ENCODE data around the gene USF2. TPM values are rescaled to one million over a fixed set of nuclear protein-coding genes. Genes with fewer than 3 reads are reported as not detected.

USF2 gene
- total and polyA plus RNA-seq, 10 of the 15 experiments (the other 5 are each of a cell fraction or from before 2014, with no cell fraction given) = 0.56 to 157 (median 65.5) TPM

DNA sequence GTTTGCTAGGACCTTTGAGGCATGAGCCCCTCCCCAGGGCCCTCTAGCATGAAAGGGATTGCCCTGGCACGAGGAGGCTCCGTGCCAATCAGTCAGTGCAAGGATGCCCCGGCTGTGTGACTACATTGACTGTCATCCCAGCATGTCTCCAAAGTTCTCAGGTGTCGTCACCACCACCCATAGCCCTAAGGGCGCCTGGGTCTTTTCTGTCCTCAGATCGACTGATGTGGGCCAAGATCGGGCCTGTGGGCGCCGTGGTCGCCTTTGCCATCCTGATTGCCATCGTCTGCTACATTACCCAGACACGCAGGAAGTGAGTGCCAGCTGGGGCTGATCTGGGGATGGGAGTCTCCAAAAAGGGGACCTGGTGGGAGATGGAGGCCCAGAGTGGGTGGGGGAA is 41.6 kb downstream of the USF2 start (continued):
- TF ChIP-seq ZNF217 (IDR thresholded peaks at IDR 0.05) (no peak), RB1 (IDR thresholded peaks at IDR 0.05; ENCODE audit: borderline replicate concordance) (no peak), JUNB (IDR thresholded peaks at IDR 0.05) (no peak), ZNF24 (IDR thresholded peaks at IDR 0.05) (no peak), PAX5 (IDR thresholded peaks at IDR 0.05; ENCODE audit: borderline replicate concordance, low read depth, low read length) (no peak), CHD2 (IDR thresholded peaks at IDR 0.05; ENCODE audit: borderline replicate concordance, low read depth, low read length) (no peak), CREM (IDR thresholded peaks at IDR 0.05; ENCODE audit: low read depth) (no peak), NFXL1 (IDR thresholded peaks at IDR 0.05; ENCODE audit: borderline replicate concordance) (no peak)
- TF ChIP-seq, protein P1, sequence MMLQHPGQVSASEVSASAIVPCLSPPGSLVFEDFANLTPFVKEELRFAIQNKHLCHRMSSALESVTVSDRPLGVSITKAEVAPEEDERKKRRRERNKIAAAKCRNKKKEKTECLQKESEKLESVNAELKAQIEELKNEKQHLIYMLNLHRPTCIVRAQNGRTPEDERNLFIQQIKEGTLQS (IDR thresholded peaks at IDR 0.05; ENCODE audit: borderline replicate concordance, extremely low read depth, low read depth, low read length) = no peak
- TF ChIP-seq, protein P2, sequence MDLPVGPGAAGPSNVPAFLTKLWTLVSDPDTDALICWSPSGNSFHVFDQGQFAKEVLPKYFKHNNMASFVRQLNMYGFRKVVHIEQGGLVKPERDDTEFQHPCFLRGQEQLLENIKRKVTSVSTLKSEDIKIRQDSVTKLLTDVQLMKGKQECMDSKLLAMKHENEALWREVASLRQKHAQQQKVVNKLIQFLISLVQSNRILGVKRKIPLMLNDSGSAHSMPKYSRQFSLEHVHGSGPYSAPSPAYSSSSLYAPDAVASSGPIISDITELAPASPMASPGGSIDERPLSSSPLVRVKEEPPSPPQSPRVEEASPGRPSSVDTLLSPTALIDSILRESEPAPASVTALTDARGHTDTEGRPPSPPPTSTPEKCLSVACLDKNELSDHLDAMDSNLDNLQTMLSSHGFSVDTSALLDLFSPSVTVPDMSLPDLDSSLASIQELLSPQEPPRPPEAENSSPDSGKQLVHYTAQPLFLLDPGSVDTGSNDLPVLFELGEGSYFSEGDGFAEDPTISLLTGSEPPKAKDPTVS (IDR thresholded peaks at IDR 0.05; ENCODE audit: low read depth, low read length) = no peak

DNA sequence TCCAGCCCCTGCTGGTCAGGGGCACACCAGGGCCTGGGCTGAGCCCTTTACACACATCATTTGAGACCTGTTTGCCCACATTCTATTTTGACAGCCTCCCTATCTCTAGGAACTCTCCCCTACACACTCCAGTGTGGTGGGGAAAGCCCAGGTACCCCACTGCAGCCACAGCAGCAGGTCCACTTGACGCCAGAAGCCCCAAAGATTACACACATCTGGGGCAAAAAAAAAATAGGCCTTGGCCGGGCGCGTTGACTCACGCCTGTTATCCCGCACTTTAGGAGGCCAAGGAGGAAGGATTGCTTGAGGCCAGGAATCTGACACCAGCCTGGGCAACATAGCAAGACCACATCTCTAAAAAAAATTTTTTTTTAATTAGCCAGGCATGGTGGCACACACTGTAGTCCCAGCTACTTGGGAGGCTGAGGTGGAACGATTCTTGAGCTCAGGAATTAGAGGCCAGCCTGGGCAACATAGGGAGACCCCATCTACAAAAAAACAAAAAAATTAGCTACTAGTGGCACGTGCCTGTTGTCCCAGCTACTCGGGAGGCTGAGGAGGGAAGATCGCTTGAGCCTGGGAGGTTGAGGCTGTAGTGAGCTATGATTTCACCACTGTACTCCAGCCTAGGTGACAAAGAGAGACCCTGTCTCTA is 42.2 kb downstream of the USF2 start:
- intact Hi-C loops (cut with micrococcal nuclease; ENCODE audit: unreplicated experiment) = no loop called here
- Histone ChIP-seq H3K36me3 (ENCODE audit: control insufficient read depth in 2 of 2, insufficient read depth in 2 of 2, low read length in 1 of 2) (no peaks in the 10 kb centered on the region; a peak in 1 of 4 replicates), H3K4me2 (ENCODE audit: control insufficient read depth, insufficient read depth) (no peak overlapping the region), H3K9ac (ENCODE audit: control insufficient read depth, insufficient read depth, low read length) (no peak overlapping the region), H3K4me1 (ENCODE audit: control insufficient read depth, insufficient read depth, low read length) (no peaks in the 10 kb centered on the region), H4K20me1 (ENCODE audit: control insufficient read depth, insufficient read depth) (no peaks in the 10 kb centered on the region), H3K27ac (ENCODE audit: control insufficient read depth, insufficient read depth) (no peak overlapping the region), H3K27me3 (replicated peaks in 1 of 2; ENCODE audit: control insufficient read depth in 2 of 2, insufficient read depth in 2 of 2, low read length in 1 of 2) (no peaks in the 10 kb centered on the region), H3K79me2 (ENCODE audit: control insufficient read depth, insufficient read depth, low read length) (no peaks in the 10 kb centered on the region), H3K4me3 (no peak overlapping the region), H2AFZ (ENCODE audit: control insufficient read depth, low read depth, low read length) (no peak overlapping the region), H3K9me3 (replicated peaks; ENCODE audit: control insufficient read depth, insufficient read depth, low read length) (no peaks in the 10 kb centered on the region)
- TF ChIP-seq ZSCAN29 (IDR thresholded peaks at IDR 0.05) (no peak), ZNF384 (IDR thresholded peaks at IDR 0.05; ENCODE audit: borderline replicate concordance, low read depth, low read length) (no peak), RFX5 (IDR thresholded peaks at IDR 0.05; ENCODE audit: low read depth, low read length) (no peak), CBX5 (IDR thresholded peaks at IDR 0.05; ENCODE audit: low read depth) (no peak), BMI1 (IDR thresholded peaks at IDR 0.05; ENCODE audit: borderline replicate concordance) (no peak), SP1 (IDR thresholded peaks at IDR 0.05; ENCODE audit: low read depth, low read length) (no peak), RB1 (IDR thresholded peaks at IDR 0.05; ENCODE audit: borderline replicate concordance) (no peak), STAT1 (conservative IDR thresholded peaks at IDR 0.05) (no peak), DPF2 (IDR thresholded peaks at IDR 0.05) (no peak)
- TF ChIP-seq, protein P3, sequence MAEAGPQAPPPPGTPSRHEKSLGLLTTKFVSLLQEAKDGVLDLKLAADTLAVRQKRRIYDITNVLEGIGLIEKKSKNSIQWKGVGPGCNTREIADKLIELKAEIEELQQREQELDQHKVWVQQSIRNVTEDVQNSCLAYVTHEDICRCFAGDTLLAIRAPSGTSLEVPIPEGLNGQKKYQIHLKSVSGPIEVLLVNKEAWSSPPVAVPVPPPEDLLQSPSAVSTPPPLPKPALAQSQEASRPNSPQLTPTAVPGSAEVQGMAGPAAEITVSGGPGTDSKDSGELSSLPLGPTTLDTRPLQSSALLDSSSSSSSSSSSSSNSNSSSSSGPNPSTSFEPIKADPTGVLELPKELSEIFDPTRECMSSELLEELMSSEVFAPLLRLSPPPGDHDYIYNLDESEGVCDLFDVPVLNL (IDR thresholded peaks at IDR 0.05; ENCODE audit: low read depth, low read length) = no peak
- TF ChIP-seq, protein P4, sequence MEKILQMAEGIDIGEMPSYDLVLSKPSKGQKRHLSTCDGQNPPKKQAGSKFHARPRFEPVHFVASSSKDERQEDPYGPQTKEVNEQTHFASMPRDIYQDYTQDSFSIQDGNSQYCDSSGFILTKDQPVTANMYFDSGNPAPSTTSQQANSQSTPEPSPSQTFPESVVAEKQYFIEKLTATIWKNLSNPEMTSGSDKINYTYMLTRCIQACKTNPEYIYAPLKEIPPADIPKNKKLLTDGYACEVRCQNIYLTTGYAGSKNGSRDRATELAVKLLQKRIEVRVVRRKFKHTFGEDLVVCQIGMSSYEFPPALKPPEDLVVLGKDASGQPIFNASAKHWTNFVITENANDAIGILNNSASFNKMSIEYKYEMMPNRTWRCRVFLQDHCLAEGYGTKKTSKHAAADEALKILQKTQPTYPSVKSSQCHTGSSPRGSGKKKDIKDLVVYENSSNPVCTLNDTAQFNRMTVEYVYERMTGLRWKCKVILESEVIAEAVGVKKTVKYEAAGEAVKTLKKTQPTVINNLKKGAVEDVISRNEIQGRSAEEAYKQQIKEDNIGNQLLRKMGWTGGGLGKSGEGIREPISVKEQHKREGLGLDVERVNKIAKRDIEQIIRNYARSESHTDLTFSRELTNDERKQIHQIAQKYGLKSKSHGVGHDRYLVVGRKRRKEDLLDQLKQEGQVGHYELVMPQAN (conservative IDR thresholded peaks at IDR 0.05) = no peak
- in situ Hi-C loops (cut with MboI) = no loop called here
- 77% methylated on average over 10 of the region's 10 CpGs for WGBS (ENCODE audit: insufficient coverage, insufficient replicate concordance, low lambda C conversion rate, missing lambda C conversion rate)
- SMC1A ChIA-PET (ENCODE audit: uncharacterized antibody, unreplicated experiment) = interaction anchor here (0.7 to 1.2 kb wide), 3 partner anchors 9 to 107 kb away, joined by 3 to 7 read pairs (median 4); no protein-coding TSS in a partner anchor
- CTCF ChIA-PET = interaction anchor here (0.6 to 0.9 kb wide), 2 partner anchors 22 to 146 kb away, joined by 3 to 6 read pairs; no protein-coding TSS in a partner anchor
- RAD21 ChIA-PET (ENCODE audit: unreplicated experiment) = interaction anchor here (1.0 kb wide), 1 partner anchor 42 kb away, joined by 4 read pairs; no protein-coding TSS in a partner anchor
- POLR2A ChIA-PET = interaction anchor here (0.7 kb wide), 1 partner anchor 28 kb away, joined by 3 read pairs; no protein-coding TSS in a partner anchor
- BruUV-seq (replicated peaks) = no TSS peak
- ATAC-seq = no peak
- no peak for FAIRE-seq
- no peak for DNase-seq (ENCODE audit: low read depth, low spot score)
